Spleen (tissue), 7 donors: ENCODE data around the gene SLC35F1.
"Not testable (repeated sequence)": the region's sequence is repeated elsewhere in the genome, so short reads cannot be mapped to it uniquely, and the experiment has no call there.

Experiments
- POLR2AphosphoS5 ChIP-seq, 3 donors: sonication (generic); formaldehyde crosslinking; IDR thresholded peaks; one replicate each; pipeline ENCODE4 v1.5.1; 2017; ENCODE audit warnings: antibody characterized with exemption in 3 of 3
- TF ChIP-seq, protein P1 (sequence below), 11 experiments: fragments of 200-600 bp in 7 of 11; fragments of 450-650 bp in 4 of 11; sonication (generic) in 4 of 11; IDR thresholded peaks in 8 of 11; conservative IDR thresholded peaks in 3 of 11; 1 replicate in 7 of 11; 2 replicates in 4 of 11; pipeline versions ENCODE4 v1.4.0 to v1.8.0; 2016 to 2021; ENCODE audit warnings: antibody characterized with exemption in 11 of 11, inconsistent platforms in 4 of 11, mild to moderate bottlenecking in 1 of 11
- donor health status: DM: no; HTN: no; CAD: no; lungs with moderate emphysema.
- donor health status: DM: no; HTN: no; CAD: no.
- donor health status: DM: no; HTN: no; CAD: no.

DNA sequence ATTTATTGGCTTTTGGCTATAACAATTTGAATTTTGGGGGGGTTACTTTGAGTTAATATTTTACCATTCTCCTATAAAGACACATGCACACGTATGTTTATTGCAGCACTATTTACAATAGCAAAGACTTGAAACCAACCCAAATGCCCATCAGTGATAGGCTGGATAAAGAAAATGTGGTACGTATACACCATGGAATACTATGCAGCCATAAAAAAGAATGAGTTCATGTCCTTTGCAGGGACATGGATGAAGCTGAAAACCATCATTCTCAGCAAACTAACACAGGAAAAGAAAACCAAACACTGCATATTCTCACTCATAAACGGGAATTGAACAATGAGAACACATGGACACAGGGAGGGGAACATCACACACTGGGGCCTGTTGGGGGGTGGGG is 130.4 kb downstream of the SLC35F1 start:
- TF ChIP-seq, protein P1, sequence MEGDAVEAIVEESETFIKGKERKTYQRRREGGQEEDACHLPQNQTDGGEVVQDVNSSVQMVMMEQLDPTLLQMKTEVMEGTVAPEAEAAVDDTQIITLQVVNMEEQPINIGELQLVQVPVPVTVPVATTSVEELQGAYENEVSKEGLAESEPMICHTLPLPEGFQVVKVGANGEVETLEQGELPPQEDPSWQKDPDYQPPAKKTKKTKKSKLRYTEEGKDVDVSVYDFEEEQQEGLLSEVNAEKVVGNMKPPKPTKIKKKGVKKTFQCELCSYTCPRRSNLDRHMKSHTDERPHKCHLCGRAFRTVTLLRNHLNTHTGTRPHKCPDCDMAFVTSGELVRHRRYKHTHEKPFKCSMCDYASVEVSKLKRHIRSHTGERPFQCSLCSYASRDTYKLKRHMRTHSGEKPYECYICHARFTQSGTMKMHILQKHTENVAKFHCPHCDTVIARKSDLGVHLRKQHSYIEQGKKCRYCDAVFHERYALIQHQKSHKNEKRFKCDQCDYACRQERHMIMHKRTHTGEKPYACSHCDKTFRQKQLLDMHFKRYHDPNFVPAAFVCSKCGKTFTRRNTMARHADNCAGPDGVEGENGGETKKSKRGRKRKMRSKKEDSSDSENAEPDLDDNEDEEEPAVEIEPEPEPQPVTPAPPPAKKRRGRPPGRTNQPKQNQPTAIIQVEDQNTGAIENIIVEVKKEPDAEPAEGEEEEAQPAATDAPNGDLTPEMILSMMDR (IDR thresholded peaks at IDR 0.05 in 8 of 11, conservative IDR thresholded peaks at IDR 0.05 in 3 of 11): not testable (repeated sequence)
- not testable (repeated sequence) for TF ChIP-seq POLR2AphosphoS5 (IDR thresholded peaks at IDR 0.05)
